Thyroid gland (tissue), 4 donors: Measurements from ENCODE around the gene MAVS.

ENCODE experiments used
- CTCF ChIP-seq, 6 experiments: fragments of 200-600 bp in 3 of 6; fragments of 450-650 bp in 3 of 6; sonication (generic) in 3 of 6; IDR thresholded peaks; one replicate each; pipeline ENCODE4 v1.5.1; 2016 to 2019; ENCODE audit warnings: antibody characterized with exemption in 6 of 6, mild to moderate bottlenecking in 2 of 6, inconsistent platforms in 1 of 6, moderate library complexity in 1 of 6
- POLR2A ChIP-seq, 2 donors: fragments of 450-650 bp; IDR thresholded peaks; one replicate each; pipeline ENCODE4 v1.6.1; 2017; ENCODE audit warnings: antibody characterized with exemption in 2 of 2, mild to moderate bottlenecking in 2 of 2, moderate library complexity in 1 of 2

- TF ChIP-seq CTCF (IDR thresholded peaks at IDR 0.05) (no peak), POLR2A (IDR thresholded peaks at IDR 0.05) (no peak)
Observed at GRCh38 chr20:3869839-3870634, 23.4 kb downstream of the MAVS start.
